Prostate gland (tissue), 2 donors: Measurements from ENCODE around the gene NPM1.

Source experiments
- POLR2AphosphoS5 ChIP-seq: sonication (generic); formaldehyde crosslinking; IDR thresholded peaks from one replicate; pipeline ENCODE4 v1.6.1; 2017; ENCODE audit warnings: antibody characterized with exemption
- TF ChIP-seq, protein P1 (sequence below), 4 experiments: fragments of 200-600 bp in 2 of 4; fragments of 450-650 bp in 2 of 4; sonication (generic) in 2 of 4; IDR thresholded peaks; 1 replicate in 3 of 4; 2 replicates in 1 of 4; pipeline ENCODE4 v1.5.1; 2016 to 2019; ENCODE audit warnings: antibody characterized with exemption in 4 of 4, mild to moderate bottlenecking in 2 of 4, moderate library complexity in 2 of 4

DNA sequence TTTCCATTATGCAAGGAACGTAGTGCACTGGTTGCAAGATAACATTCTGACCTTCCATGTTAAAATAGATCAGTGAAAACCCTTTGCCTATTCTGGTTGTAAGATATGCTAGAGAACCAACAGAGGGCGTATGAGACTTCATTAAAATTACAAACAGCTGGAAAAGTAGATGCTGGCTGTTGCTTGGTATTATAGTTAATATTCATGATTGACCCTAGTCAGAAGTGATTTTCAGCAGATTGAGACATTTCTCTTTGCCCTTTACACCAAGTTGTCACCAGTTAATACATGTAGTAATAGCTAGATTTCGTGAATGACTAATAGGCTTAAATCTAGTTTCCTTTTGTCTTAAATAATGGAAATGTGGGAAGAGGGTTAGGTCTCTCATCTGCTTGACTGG lies 18.0 kb downstream of the NPM1 start:
- TF ChIP-seq, protein P1, sequence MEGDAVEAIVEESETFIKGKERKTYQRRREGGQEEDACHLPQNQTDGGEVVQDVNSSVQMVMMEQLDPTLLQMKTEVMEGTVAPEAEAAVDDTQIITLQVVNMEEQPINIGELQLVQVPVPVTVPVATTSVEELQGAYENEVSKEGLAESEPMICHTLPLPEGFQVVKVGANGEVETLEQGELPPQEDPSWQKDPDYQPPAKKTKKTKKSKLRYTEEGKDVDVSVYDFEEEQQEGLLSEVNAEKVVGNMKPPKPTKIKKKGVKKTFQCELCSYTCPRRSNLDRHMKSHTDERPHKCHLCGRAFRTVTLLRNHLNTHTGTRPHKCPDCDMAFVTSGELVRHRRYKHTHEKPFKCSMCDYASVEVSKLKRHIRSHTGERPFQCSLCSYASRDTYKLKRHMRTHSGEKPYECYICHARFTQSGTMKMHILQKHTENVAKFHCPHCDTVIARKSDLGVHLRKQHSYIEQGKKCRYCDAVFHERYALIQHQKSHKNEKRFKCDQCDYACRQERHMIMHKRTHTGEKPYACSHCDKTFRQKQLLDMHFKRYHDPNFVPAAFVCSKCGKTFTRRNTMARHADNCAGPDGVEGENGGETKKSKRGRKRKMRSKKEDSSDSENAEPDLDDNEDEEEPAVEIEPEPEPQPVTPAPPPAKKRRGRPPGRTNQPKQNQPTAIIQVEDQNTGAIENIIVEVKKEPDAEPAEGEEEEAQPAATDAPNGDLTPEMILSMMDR (IDR thresholded peaks at IDR 0.05): peak in 2 of 4 experiments; percentile 6 to 9
- TF ChIP-seq POLR2AphosphoS5: no peak
